COLO668 (cell line): Measurements from ENCODE around the gene CDH13.

ENCODE experiments used
- DNase-seq: peaks from one replicate; lab custom pipeline; 2025; ENCODE audit not compliant: unreplicated experiment; lab: John Stamatoyannopoulos, UW

The CDH13 gene

GRCh38 chr16:82773018-82773417, 146.2 kb downstream of the CDH13 start:
- no peak for DNase-seq

GRCh38 chr16:82776470-82777146, 149.8 kb downstream of the CDH13 start:
- no peak for DNase-seq

DNA sequence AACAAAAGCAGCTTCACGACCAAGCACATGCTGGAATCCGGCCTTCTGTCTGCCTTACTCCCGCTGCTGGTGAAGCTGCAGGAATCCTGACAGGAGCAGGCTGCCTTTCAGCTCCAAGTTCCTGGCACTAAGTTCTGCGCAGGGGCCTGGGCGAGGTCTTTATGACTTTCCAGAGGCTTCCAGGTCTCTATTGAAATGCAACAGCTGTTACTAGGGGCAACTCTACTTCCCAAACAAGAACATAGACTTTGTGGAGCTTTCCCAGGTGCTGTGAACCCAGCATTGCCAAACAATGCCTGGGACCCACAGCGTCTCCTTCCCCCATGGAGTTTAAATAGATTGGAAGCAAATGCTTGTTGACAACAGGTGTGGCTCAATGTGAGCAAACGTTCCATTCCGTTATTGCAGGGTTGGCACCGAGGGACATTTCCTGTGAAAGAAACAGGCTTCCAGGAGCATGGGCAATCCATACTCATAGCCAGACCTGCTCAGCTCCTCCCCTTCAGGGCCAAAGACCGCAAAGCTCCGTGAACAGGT, 156.0 kb downstream of the CDH13 start:
- peak; percentile 66 for DNase-seq

DNA sequence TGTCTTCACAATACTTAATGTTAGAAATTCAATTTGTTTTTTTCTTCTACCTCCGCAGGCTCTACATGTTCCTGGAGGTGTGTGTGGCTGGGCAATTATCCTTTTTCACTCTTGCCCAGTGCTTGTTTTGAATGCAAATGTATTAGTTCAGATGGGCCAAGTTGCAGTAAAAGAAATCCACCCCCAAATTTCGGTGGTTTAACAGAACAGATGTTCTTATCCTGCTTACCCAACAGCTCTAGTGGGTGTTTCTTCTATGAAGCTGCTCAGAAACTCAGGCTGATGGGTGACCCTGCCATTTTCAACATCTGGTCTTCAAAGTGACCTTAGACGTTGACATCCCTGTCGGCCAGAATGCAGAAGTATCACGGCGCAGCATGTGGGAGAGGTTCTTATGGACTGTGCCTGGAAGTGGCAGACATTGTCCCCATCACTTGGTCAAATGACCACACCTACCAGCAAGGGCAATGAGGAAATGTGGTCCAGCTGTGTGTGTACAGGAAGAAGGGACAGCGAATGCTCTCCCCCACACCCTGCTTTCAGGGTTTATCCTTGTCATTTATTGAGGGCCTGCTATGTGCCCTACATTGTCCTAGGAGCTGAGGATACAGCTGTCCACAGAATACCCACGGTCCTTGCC, 157.3 kb downstream of the CDH13 start:
- DNase-seq: no peak

GRCh38 chr16:82784573-82784968, 157.8 kb downstream of the CDH13 start:
- DNase-seq: no peak

GRCh38 chr16:82788225-82788624, 161.5 kb downstream of the CDH13 start:
- no peak for DNase-seq

DNA sequence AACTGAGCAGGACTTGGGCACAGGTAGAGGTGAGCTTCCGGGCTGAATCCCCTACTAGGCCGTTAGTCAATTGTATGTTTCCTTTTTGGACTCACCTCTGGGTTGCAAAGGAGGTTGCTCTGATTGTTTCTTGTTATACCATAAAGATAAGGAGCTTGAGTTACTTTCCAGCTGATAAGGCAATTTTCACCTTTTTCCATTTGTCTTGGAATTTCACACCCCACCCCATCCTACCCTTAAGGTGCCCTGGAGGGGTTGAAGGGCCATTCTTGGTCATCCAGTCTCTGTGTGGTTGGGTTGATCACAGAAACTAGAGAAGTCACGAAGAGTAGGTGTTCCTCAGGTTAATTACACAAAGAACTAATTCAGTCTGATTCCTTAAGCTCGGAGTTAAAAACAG, 162.2 kb downstream of the CDH13 start:
- DNase-seq: no peak

DNA sequence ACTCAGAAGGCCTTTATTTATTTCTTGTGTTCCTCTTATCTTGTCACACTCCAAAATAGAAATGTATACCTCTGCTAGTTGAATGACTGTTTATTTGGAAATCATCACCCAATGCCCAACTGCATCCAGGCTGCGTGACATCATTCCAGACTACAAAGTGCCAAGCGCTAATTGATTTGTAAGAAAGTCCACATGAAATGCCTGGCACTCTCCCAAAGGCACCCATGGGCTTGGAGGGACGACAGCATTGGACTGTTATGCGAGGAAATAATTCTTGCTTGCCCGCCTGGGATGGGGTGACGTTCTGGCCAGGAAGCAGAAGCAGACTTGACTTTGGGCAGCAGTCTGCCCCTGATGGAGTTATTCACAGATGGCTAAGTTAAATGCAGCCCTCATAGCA, 165.9 kb downstream of the CDH13 start:
- no peak for DNase-seq

DNA sequence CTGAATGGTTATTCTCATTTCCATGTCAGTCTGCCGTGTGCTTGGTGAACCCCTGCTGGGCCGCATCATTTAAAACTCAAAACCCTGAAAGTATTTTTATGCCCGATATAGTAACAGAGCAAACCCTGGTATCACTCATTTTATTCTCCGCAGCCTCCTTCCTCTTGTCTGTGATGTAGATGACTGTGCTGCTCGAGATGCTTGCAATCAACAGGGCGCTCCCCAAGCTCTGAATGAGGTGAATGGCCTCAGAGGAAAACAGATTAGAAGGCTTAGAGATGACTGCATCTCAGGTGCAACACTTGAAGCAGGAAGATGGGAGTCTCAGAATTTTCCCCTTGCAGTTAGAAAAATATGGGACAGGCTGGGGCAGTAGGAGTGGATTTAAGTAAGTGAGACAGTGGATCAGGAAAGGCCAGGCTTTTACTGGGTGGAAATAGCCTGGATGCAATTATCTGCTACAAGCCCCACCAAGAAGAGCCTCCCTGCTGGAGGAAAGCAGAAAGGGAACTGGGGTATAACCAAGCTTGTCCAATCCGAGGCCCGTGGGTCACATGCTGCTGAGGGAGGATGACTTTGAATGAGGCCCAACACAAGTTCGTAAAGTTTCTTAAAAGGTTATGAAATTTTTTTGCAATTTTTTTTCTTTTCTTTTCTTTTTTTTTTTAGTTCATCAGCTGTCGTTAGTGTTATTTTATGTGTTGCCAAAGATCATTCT, 166.9 kb downstream of the CDH13 start:
- no peak for DNase-seq

DNA sequence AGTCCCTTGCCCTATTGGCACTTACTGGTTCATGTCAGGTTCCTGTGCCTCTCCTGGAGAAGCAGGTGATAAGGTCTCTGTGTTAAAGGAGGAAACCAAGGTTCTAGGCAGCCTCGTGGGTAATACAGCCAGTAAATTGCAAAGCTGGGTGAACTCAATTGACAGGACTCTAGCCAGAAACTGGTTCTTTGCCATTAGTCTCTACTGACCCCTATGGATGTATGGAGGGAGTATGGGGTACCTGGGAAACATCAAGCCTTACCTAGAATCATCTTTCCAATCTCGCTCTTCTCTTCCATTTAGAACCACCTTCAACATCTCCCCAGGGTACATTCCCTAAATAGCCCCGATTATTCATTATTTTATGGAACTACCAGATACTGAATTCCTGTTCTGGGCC, 169.3 kb downstream of the CDH13 start:
- DNase-seq: no peak

DNA sequence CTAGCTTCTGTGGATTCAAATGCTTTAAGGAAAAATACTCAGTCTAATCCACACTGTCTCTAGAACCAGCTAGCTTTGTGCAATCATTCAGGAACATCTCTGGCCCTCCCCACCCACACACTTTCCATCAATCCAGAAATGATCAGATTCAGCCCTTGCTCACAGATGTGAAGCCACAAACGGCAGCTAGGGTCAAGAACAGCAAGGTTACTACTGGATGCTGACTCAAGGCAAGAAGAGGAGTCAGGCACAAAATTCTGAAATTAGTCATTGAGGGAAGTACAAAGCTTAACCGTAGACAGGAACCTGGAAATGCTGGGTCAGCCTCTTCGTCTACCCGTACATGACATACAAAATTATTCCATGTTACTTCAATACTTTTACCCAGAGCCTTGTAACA, 174.6 kb downstream of the CDH13 start:
- DNase-seq: no peak

GRCh38 chr16:82805866-82806265, 179.1 kb downstream of the CDH13 start:
- no peak for DNase-seq

DNA sequence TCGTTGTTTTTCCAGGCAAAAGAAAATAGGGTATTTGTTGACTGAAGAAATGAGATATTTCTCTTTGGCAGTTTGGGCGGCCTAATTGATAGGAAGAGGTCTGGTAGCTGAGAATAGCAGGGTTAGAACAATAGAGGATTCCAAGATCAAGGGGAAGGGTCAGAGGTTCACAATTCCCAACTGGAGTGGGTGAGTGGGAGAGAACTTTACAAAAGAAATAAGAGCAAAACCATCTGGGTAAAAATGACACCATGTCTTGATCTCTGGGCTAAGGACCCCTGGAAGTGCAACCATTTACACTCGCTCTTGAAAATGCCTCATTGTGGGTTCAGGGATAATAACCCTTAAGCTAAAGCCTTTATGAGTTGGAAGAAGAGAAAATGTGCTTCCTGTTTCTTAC, 180.5 kb downstream of the CDH13 start:
- DNase-seq: no peak

DNA sequence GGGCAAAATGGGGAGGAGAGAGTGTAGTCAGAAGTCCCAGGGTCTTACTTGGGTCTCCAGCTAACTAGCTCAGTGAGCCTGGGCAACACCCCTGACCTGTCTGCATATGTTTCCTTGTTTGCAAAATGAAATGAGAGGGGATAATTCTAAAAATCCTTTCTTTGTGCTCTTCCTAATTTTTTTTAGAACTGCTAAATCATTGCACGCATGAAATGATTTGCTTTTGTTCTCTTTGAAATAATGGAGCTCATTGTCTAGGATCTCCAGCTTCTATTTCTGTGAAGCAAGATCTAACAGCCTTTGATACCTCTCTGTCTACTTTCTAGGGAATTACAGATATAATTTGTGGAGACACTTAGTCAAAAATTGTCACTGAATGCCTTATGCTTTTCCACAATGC, 181.3 kb downstream of the CDH13 start:
- no peak for DNase-seq

DNA sequence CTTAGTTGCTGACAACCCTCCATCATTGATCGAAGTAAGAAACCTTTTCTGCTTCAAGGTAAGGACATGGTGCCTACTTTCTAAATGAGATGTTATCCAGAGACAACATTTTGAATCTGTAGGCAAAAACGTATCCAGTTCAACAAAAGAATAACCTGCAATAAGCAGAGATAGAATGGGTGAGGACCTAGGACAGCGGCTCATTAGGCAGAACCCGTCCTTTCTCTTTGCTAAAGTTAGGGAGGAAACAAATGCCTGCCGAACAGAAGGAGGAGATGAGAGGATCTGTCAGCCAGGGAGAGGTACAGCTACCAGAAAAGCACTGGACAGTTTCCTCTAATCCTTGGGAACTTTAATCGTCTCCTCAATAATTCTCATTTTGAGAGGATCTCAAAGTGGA, 183.3 kb downstream of the CDH13 start:
- no peak for DNase-seq

- DNase-seq: no peak
Observed at GRCh38 chr16:82814059-82814458, 187.3 kb downstream of the CDH13 start.

GRCh38 chr16:82819286-82819685, 192.5 kb downstream of the CDH13 start:
- DNase-seq: no peak

- no peak for DNase-seq
Observed at GRCh38 chr16:82820855-82821254, 194.1 kb downstream of the CDH13 start.

GRCh38 chr16:82824408-82824807, 197.6 kb downstream of the CDH13 start:
- peak; percentile 9 for DNase-seq

DNA sequence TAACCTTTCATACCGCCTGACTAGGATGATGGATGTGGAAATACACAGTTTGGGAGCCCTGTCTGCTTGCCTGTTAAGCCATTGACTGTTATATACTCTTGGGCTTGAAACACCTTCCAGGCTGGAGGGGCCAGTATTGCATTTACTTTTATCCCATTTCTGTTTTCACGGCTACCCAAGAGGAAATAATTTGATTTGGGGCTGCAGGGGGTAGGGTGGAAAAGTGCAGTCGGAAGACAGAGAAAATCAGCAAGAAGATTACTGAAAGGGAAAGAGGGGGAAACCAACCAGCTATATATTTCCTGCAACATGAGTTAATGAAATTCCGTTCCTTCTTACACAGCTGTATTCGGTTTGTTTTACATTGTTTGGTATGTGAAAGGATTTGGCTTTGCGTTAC, 202.5 kb downstream of the CDH13 start:
- DNase-seq: no peak

- no peak for DNase-seq
Observed at GRCh38 chr16:82830944-82831343, 204.2 kb downstream of the CDH13 start.

DNA sequence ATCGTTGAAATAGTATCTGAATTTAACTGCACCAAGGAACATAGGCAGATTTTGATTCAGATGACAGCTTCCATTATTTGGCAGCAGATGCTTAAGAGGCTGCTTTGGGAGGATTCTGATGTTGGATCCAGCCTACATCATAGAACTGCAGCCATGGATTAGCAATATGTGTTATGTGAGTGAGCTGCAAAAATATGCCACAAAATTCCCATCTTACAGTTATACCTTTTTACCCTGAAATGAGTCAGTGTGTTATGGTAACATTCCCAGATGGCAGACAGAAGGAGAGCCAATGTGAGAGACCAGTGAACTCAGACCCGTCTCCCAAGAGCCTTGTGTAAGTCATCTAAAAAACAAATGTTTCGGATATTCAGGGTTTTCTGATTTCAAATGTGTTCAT, 206.1 kb downstream of the CDH13 start:
- DNase-seq: no peak
